Dendritic cell treated with granulocyte-macrophage colony-stimulating factor and Interleukin-4, amounts not matched to agents 40 ng/mL and 50 ng/mL, for 4 days (primary cell): Measurements from ENCODE around the gene ZNF217.
A peak's percentile ranks its signal among the peaks of the same experiment; 100 is the strongest.
"Not testable (repeated sequence)": the region's sequence is repeated elsewhere in the genome, so short reads cannot be mapped to it uniquely, and the experiment has no call there.

Experiments used
- H3K27ac Mint-ChIP-seq: one replicate; pipeline ENCODE4 v1.8.0; 2022; ENCODE audit warnings: mild to moderate bottlenecking, mixed read lengths
- H3K27me3 Mint-ChIP-seq: one replicate; pipeline ENCODE4 v1.8.0; 2022; ENCODE audit warnings: mild to moderate bottlenecking, mixed read lengths
- H3K36me3 Mint-ChIP-seq: one replicate; pipeline ENCODE4 v1.8.0; 2022; ENCODE audit warnings: low read depth, mixed read lengths
- H3K4me1 Mint-ChIP-seq: one replicate; pipeline ENCODE4 v1.8.0; 2022; ENCODE audit warnings: low read depth, mixed read lengths
- H3K4me3 Mint-ChIP-seq: one replicate; pipeline ENCODE4 v1.8.0; 2022; ENCODE audit warnings: mild to moderate bottlenecking, moderate library complexity, mixed read lengths
- H3K9me3 Mint-ChIP-seq: one replicate; pipeline ENCODE4 v1.8.0; 2022; ENCODE audit warnings: mixed read lengths
- intact Hi-C: fragments of 100-400 bp; cut with micrococcal nuclease; formaldehyde crosslinking; loops from one replicate; pipeline ENCODE4 v1.15.0; 2022

Gene ZNF217

GRCh38 chr20:53626584-53626983 lies 32.9 kb upstream of the ZNF217 start:
- no peak overlapping the region for H3K27ac Mint-ChIP-seq
- H3K9me3 Mint-ChIP-seq = no peaks in the 10 kb centered on the region
- H3K36me3 Mint-ChIP-seq = no peaks in the 10 kb centered on the region
- no peak overlapping the region for H3K4me3 Mint-ChIP-seq
- no peaks in the 10 kb centered on the region for H3K27me3 Mint-ChIP-seq
- peaks cover 21% of the 10 kb centered on the region for H3K4me1 Mint-ChIP-seq
- intact Hi-C loops = no loop called here

- H3K36me3 Mint-ChIP-seq = no peaks in the 10 kb centered on the region
These were observed 31.9 kb upstream of the ZNF217 start for GRCh38 chr20:53625311-53626129.

GRCh38 chr20:53624927-53625250 lies 31.2 kb upstream of the ZNF217 start:
- peaks cover 28% of the 10 kb centered on the region for H3K4me1 Mint-ChIP-seq
- not testable (repeated sequence) for H3K4me3 Mint-ChIP-seq, H3K36me3 Mint-ChIP-seq, H3K27me3 Mint-ChIP-seq, H3K9me3 Mint-ChIP-seq
- intact Hi-C loops = loop anchor here (5.0 kb wide), 2 partner anchors 32 to 43 kb away; no protein-coding TSS in a partner anchor
- peak overlapping the region; percentile 90 for H3K27ac Mint-ChIP-seq

More at GRCh38 chr20:53625311-53626129, 31.9 kb upstream of the ZNF217 start:
- Mint-ChIP-seq H3K27me3 (no peaks in the 10 kb centered on the region), H3K4me1 (peaks cover 28% of the 10 kb centered on the region), H3K4me3 (no peak overlapping the region), H3K9me3 (no peaks in the 10 kb centered on the region), H3K27ac (no peak overlapping the region)
- intact Hi-C loops = no loop called here

- Mint-ChIP-seq H3K36me3 (no peaks in the 10 kb centered on the region), H3K27ac (peak overlapping the region; percentile 90), H3K27me3 (no peaks in the 10 kb centered on the region), H3K4me1 (peaks cover 29% of the 10 kb centered on the region), H3K9me3 (no peaks in the 10 kb centered on the region), H3K4me3 (peak overlapping the region; percentile 55)
- intact Hi-C loops = loop anchor here (5.0 kb wide), 2 partner anchors 34 to 41 kb away; no protein-coding TSS in a partner anchor
These were observed 30.0 kb upstream of the ZNF217 start for GRCh38 chr20:53623454-53624211.

- Mint-ChIP-seq H3K27ac (peak overlapping the region; percentile 90), H3K4me3 (peak overlapping the region; percentile 55), H3K36me3 (no peaks in the 10 kb centered on the region), H3K9me3 (no peaks in the 10 kb centered on the region), H3K4me1 (peaks cover 27% of the 10 kb centered on the region), H3K27me3 (no peaks in the 10 kb centered on the region)
- intact Hi-C loops = loop anchor here (5.0 kb wide), 2 partner anchors 34 to 41 kb away; no protein-coding TSS in a partner anchor
These were observed 29.5 kb upstream of the ZNF217 start for GRCh38 chr20:53623134-53623453.

GRCh38 chr20:53622247-53623133 lies 28.9 kb upstream of the ZNF217 start:
- Mint-ChIP-seq H3K9me3 (no peaks in the 10 kb centered on the region), H3K27me3 (no peaks in the 10 kb centered on the region), H3K4me3 (peak overlapping the region; percentile 26), H3K27ac (peak overlapping the region; percentile 90), H3K36me3 (no peaks in the 10 kb centered on the region), H3K4me1 (peaks cover 27% of the 10 kb centered on the region)
- intact Hi-C loops = loop anchor here (5.0 kb wide), 2 partner anchors 35 to 40 kb away; no protein-coding TSS in a partner anchor

- peaks cover 27% of the 10 kb centered on the region for H3K4me1 Mint-ChIP-seq
- H3K27me3 Mint-ChIP-seq = no peaks in the 10 kb centered on the region
- H3K9me3 Mint-ChIP-seq = no peaks in the 10 kb centered on the region
- intact Hi-C loops = loop anchor here (1.0 to 5.0 kb wide), 3 partner anchors 8 to 39 kb away; no protein-coding TSS in a partner anchor
- H3K4me3 Mint-ChIP-seq = no peak overlapping the region
- no peaks in the 10 kb centered on the region for H3K36me3 Mint-ChIP-seq
- H3K27ac Mint-ChIP-seq = peak overlapping the region; percentile 90
These were observed 28.0 kb upstream of the ZNF217 start for GRCh38 chr20:53621482-53622246.

GRCh38 chr20:53618490-53619000 lies 24.9 kb upstream of the ZNF217 start:
- H3K9me3 Mint-ChIP-seq, H3K4me3 Mint-ChIP-seq, H3K27me3 Mint-ChIP-seq, intact Hi-C loops, H3K36me3 Mint-ChIP-seq, H3K27ac Mint-ChIP-seq: not testable (repeated sequence)
- H3K4me1 Mint-ChIP-seq = peaks cover 21% of the 10 kb centered on the region

- Mint-ChIP-seq H3K27ac (no peak overlapping the region), H3K27me3 (no peaks in the 10 kb centered on the region)
- intact Hi-C loops = no loop called here
These were observed 24.3 kb upstream of the ZNF217 start for GRCh38 chr20:53617791-53618489.

GRCh38 chr20:53616489-53616888 lies 22.9 kb upstream of the ZNF217 start:
- H3K9me3 Mint-ChIP-seq, H3K36me3 Mint-ChIP-seq, H3K27ac Mint-ChIP-seq, H3K4me3 Mint-ChIP-seq, H3K27me3 Mint-ChIP-seq, intact Hi-C loops: not testable (repeated sequence)
- peaks cover 11% of the 10 kb centered on the region for H3K4me1 Mint-ChIP-seq

More at GRCh38 chr20:53617791-53618489, 24.3 kb upstream of the ZNF217 start:
- H3K36me3 Mint-ChIP-seq = no peaks in the 10 kb centered on the region
- peaks cover 17% of the 10 kb centered on the region for H3K4me1 Mint-ChIP-seq
- H3K9me3 Mint-ChIP-seq = no peaks in the 10 kb centered on the region
- no peak overlapping the region for H3K4me3 Mint-ChIP-seq

GRCh38 chr20:53613748-53614147 lies 20.1 kb upstream of the ZNF217 start:
- Mint-ChIP-seq H3K9me3 (no peaks in the 10 kb centered on the region), H3K36me3 (no peaks in the 10 kb centered on the region), H3K4me3 (no peak overlapping the region), H3K4me1 (peaks cover 15% of the 10 kb centered on the region), H3K27ac (no peak overlapping the region), H3K27me3 (no peaks in the 10 kb centered on the region)
- intact Hi-C loops = loop anchor here (1.0 kb wide), 1 partner anchor 8 kb away; no protein-coding TSS in a partner anchor

- H3K36me3 Mint-ChIP-seq, intact Hi-C loops, H3K27me3 Mint-ChIP-seq, H3K9me3 Mint-ChIP-seq, H3K4me3 Mint-ChIP-seq: not testable (repeated sequence)
- H3K4me1 Mint-ChIP-seq = peaks cover 19% of the 10 kb centered on the region
- peak overlapping the region; percentile 82 for H3K27ac Mint-ChIP-seq
These were observed 18.6 kb upstream of the ZNF217 start for GRCh38 chr20:53612289-53612688.
